HEK293 (cell line): Measurements from ENCODE around the gene SFMBT2.

Source experiments
- CTCF ChIA-PET: fragments of 350-600 bp; formaldehyde crosslinking; extraction: SDS; loops from one replicate; lab custom pipeline; 2021; ENCODE audit warnings: antibody characterized with exemption; lab: Yijun Ruan, JAX
- POLR2A ChIA-PET: fragments of 300-600 bp; formaldehyde crosslinking; extraction: SDS; loops from one replicate; lab custom pipeline; 2020; ENCODE audit warnings: antibody characterized with exemption, inconsistent platforms; lab: Yijun Ruan, JAX
- H3K27ac ChIP-seq: fragments of 200-500 bp; sonication (Bioruptor generic); 2 replicates; pipeline ENCODE4 v1.5.1; 2014; ENCODE audit warnings: low read depth, low read length, control low read depth, inconsistent platforms; ENCODE audit errors: extremely low read depth
- H3K36me3 ChIP-seq, 2 experiments: fragments of 200-500 bp in 1 of 2; sonication (Bioruptor generic) in 1 of 2; 1 replicate in 1 of 2; 2 replicates in 1 of 2; pipeline ENCODE4 v1.5.1; 2014 to 2017; ENCODE audit warnings: inconsistent platforms in 2 of 2, low read length in 2 of 2; ENCODE audit not compliant: control insufficient read depth in 2 of 2, insufficient read depth in 1 of 2
- H3K4me1 ChIP-seq: fragments of 200-500 bp; sonication (Bioruptor generic); 2 replicates; pipeline ENCODE4 v1.5.1; 2014; ENCODE audit warnings: mild to moderate bottlenecking, low read length, inconsistent platforms; ENCODE audit not compliant: control insufficient read depth, insufficient read depth
- H3K4me3 ChIP-seq: 2 replicates; pipeline ENCODE4 v1.5.1; 2011; ENCODE audit warnings: low read depth, mild to moderate bottlenecking, control low read depth, low read length, moderate library complexity
- H3K9me3 ChIP-seq: fragments of 200-500 bp; sonication (Bioruptor generic); 2 replicates; pipeline ENCODE4 v1.5.1; 2014; ENCODE audit warnings: low read depth, low read length, inconsistent platforms; ENCODE audit not compliant: control insufficient read depth, insufficient read depth
- HOXC10 ChIP-seq: sonication (generic); formaldehyde crosslinking; IDR thresholded peaks from 2 replicates; pipeline ENCODE4 v1.8.1; 2023; ENCODE audit warnings: mild to moderate bottlenecking, missing genetic modification reagents
- ZFHX2 ChIP-seq: fragments of 450-650 bp; formaldehyde crosslinking; conservative IDR thresholded peaks from 2 replicates; pipeline ENCODE4 v1.5.1; 2016; ENCODE audit warnings: missing biosample characterization, missing genetic modification characterization
- ZFP3 ChIP-seq: fragments of 450-650 bp; formaldehyde crosslinking; IDR thresholded peaks from 2 replicates; pipeline ENCODE4 v1.5.1; 2016; ENCODE audit warnings: low read depth, missing biosample characterization, missing genetic modification characterization
- ZIC2 ChIP-seq: fragments of 450-650 bp; formaldehyde crosslinking; IDR thresholded peaks from 2 replicates; pipeline ENCODE4 v1.5.1; 2016; ENCODE audit warnings: missing biosample characterization, missing genetic modification characterization
- ZNF121 ChIP-seq: fragments of 450-650 bp; formaldehyde crosslinking; IDR thresholded peaks from 2 replicates; pipeline ENCODE4 v1.5.1; 2016; ENCODE audit warnings: missing biosample characterization, missing genetic modification characterization
- ZNF140 ChIP-seq: fragments of 450-650 bp; formaldehyde crosslinking; IDR thresholded peaks from 2 replicates; pipeline ENCODE4 v1.5.1; 2016; ENCODE audit warnings: missing biosample characterization, missing genetic modification characterization
- ZNF2 ChIP-seq: fragments of 450-650 bp; formaldehyde crosslinking; IDR thresholded peaks from 2 replicates; pipeline ENCODE4 v1.5.1; 2016; ENCODE audit warnings: missing biosample characterization, missing genetic modification characterization
- ZNF214 ChIP-seq: fragments of 450-650 bp; formaldehyde crosslinking; IDR thresholded peaks from 2 replicates; pipeline ENCODE4 v1.5.1; 2017; ENCODE audit warnings: missing biosample characterization, mild to moderate bottlenecking, missing genetic modification characterization, borderline replicate concordance
- ZNF24 ChIP-seq: fragments of 450-650 bp; formaldehyde crosslinking; IDR thresholded peaks from 2 replicates; pipeline ENCODE4 v1.5.1; 2016; ENCODE audit warnings: missing biosample characterization, missing genetic modification characterization
- ZNF248 ChIP-seq: fragments of 450-650 bp; formaldehyde crosslinking; IDR thresholded peaks from 2 replicates; pipeline ENCODE4 v1.5.1; 2017; ENCODE audit warnings: missing biosample characterization, missing genetic modification characterization
- ZNF266 ChIP-seq: fragments of 450-650 bp; formaldehyde crosslinking; IDR thresholded peaks from 2 replicates; pipeline ENCODE4 v1.5.1; 2016; ENCODE audit warnings: missing biosample characterization, missing genetic modification characterization, low read depth
- ZNF366 ChIP-seq: fragments of 450-650 bp; formaldehyde crosslinking; conservative IDR thresholded peaks from 2 replicates; pipeline ENCODE4 v1.5.1; 2016; ENCODE audit warnings: missing biosample characterization, missing genetic modification characterization
- ZNF404 ChIP-seq: fragments of 450-650 bp; formaldehyde crosslinking; IDR thresholded peaks from 2 replicates; pipeline ENCODE4 v1.5.1; 2017; ENCODE audit warnings: missing biosample characterization, missing genetic modification characterization
- ZNF473 ChIP-seq: fragments of 450-650 bp; formaldehyde crosslinking; IDR thresholded peaks from 2 replicates; pipeline ENCODE4 v1.5.1; 2017; ENCODE audit warnings: missing biosample characterization, missing genetic modification characterization
- ZNF596 ChIP-seq: fragments of 450-650 bp; IDR thresholded peaks from 2 replicates; pipeline ENCODE4 v1.5.0; 2018; ENCODE audit warnings: missing biosample characterization, mild to moderate bottlenecking, missing genetic modification characterization, moderate library complexity
- ZNF658 ChIP-seq: fragments of 450-650 bp; formaldehyde crosslinking; IDR thresholded peaks from 2 replicates; pipeline ENCODE4; 2016; ENCODE audit warnings: missing biosample characterization, missing genetic modification characterization
- ZNF776 ChIP-seq: fragments of 450-650 bp; formaldehyde crosslinking; IDR thresholded peaks from 2 replicates; pipeline ENCODE4 v1.5.0; 2017; ENCODE audit warnings: missing biosample characterization, missing genetic modification characterization, borderline replicate concordance
- ZSCAN23 ChIP-seq: fragments of 450-650 bp; formaldehyde crosslinking; IDR thresholded peaks from 2 replicates; pipeline ENCODE4 v1.5.1; 2016; ENCODE audit warnings: missing biosample characterization, missing genetic modification characterization
- TF ChIP-seq, protein P1 (sequence below): fragments of 450-650 bp; formaldehyde crosslinking; IDR thresholded peaks from 2 replicates; pipeline ENCODE4 v1.5.1; 2017; ENCODE audit warnings: missing biosample characterization, missing genetic modification characterization
- TF ChIP-seq, protein P2 (sequence below): fragments of 450-650 bp; formaldehyde crosslinking; IDR thresholded peaks from 2 replicates; pipeline ENCODE4 v1.5.1; 2016; ENCODE audit warnings: missing biosample characterization, missing genetic modification characterization
- TF ChIP-seq, protein P3 (sequence below): fragments of 450-650 bp; formaldehyde crosslinking; IDR thresholded peaks from 2 replicates; pipeline ENCODE4 v1.5.1; 2016; ENCODE audit warnings: missing biosample characterization, missing genetic modification characterization, borderline replicate concordance
- TF ChIP-seq, protein P4 (sequence below): fragments of 450-650 bp; formaldehyde crosslinking; IDR thresholded peaks from 2 replicates; pipeline ENCODE4 v1.5.1; 2017; ENCODE audit warnings: missing biosample characterization, missing genetic modification characterization

Gene SFMBT2

DNA sequence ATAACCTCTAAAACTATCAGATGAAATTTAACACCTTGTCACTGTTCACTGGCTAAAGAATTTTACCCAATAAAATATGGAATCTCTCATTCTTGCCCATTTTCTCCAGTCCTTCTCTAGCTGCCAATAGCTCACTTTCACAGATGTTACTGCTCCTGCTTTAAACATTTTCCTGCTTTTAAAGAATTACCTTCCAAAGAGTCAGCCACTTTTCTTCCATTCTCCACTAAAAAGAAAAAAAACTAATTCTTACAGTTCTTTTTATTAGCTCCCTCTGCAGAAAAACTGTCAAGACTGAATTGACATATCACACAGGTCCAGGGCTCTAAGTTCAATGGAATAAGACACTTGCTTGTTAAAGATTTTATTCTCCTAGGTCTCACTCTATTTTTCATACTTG is 114.8 kb downstream of the SFMBT2 start:
- CTCF ChIA-PET, result interaction anchor here (0.6 kb wide), 1 partner anchor 379 kb away, joined by 3 read pairs; no protein-coding TSS in a partner anchor
- Histone ChIP-seq H3K27ac (no peak overlapping the region), H3K4me1 (peaks cover 19% of the 10 kb centered on the region; the same call in 1 of the 2 replicates), H3K36me3 (no peaks in the 10 kb centered on the region), H3K4me3 (no peak overlapping the region), H3K9me3 (no peaks in the 10 kb centered on the region)
- TF ChIP-seq, protein P1, sequence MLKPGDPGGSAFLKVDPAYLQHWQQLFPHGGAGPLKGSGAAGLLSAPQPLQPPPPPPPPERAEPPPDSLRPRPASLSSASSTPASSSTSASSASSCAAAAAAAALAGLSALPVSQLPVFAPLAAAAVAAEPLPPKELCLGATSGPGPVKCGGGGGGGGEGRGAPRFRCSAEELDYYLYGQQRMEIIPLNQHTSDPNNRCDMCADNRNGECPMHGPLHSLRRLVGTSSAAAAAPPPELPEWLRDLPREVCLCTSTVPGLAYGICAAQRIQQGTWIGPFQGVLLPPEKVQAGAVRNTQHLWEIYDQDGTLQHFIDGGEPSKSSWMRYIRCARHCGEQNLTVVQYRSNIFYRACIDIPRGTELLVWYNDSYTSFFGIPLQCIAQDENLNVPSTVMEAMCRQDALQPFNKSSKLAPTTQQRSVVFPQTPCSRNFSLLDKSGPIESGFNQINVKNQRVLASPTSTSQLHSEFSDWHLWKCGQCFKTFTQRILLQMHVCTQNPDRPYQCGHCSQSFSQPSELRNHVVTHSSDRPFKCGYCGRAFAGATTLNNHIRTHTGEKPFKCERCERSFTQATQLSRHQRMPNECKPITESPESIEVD, result peak; percentile 72
- TF ChIP-seq ZNF248, result no peak
- POLR2A ChIA-PET, result no interaction called here

DNA sequence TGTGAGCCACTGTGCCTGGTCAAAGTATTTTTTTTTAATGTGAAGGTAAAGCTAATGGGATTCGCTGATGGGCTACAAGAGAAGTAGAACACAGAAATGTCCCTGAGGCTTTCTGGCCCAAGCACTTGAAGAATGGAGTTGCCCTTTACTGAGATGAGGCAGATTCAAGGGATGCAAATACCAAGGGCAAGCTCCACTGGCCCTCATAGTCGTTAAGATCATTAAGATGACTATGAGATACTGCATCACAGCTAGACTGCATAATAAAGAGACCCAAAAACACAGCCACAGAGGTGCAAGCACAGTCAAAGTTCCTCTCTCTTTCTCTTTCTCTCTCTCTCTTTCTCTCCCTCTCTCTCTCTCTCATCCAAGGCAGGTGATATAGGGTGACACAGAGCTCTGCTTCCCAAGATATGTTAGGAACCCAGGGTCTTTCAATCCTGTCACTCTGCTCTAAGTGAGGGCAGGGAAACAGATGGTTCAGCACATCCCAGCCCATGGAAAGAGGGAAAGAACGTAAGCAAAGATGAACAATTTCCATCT is 117.4 kb downstream of the SFMBT2 start:
- Histone ChIP-seq H3K4me1 (peaks cover 19% of the 10 kb centered on the region; the same call in 1 of the 2 replicates), H3K36me3 (no peaks in the 10 kb centered on the region), H3K27ac (no peak overlapping the region), H3K4me3 (no peak overlapping the region), H3K9me3 (no peaks in the 10 kb centered on the region)
- ChIA-PET POLR2A (no interaction called here), CTCF (no interaction called here)
- no peak for TF ChIP-seq ZNF473 (tag by site-specific recombination)
- peak; percentile 91 for TF ChIP-seq ZNF596 (tag by site-specific recombination)
- no peak for TF ChIP-seq ZNF404 (tag by site-specific recombination)
- TF ChIP-seq, protein P2, sequence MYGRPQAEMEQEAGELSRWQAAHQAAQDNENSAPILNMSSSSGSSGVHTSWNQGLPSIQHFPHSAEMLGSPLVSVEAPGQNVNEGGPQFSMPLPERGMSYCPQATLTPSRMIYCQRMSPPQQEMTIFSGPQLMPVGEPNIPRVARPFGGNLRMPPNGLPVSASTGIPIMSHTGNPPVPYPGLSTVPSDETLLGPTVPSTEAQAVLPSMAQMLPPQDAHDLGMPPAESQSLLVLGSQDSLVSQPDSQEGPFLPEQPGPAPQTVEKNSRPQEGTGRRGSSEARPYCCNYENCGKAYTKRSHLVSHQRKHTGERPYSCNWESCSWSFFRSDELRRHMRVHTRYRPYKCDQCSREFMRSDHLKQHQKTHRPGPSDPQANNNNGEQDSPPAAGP (tag by site-specific recombination), result no peak
- TF ChIP-seq ZNF776, result no peak
- TF ChIP-seq ZNF140 (tag by site-specific recombination), result no peak
- TF ChIP-seq ZNF266 (tag by site-specific recombination), result no peak
- TF ChIP-seq HOXC10, result no peak
- no peak for TF ChIP-seq ZNF658
- TF ChIP-seq, protein P3, sequence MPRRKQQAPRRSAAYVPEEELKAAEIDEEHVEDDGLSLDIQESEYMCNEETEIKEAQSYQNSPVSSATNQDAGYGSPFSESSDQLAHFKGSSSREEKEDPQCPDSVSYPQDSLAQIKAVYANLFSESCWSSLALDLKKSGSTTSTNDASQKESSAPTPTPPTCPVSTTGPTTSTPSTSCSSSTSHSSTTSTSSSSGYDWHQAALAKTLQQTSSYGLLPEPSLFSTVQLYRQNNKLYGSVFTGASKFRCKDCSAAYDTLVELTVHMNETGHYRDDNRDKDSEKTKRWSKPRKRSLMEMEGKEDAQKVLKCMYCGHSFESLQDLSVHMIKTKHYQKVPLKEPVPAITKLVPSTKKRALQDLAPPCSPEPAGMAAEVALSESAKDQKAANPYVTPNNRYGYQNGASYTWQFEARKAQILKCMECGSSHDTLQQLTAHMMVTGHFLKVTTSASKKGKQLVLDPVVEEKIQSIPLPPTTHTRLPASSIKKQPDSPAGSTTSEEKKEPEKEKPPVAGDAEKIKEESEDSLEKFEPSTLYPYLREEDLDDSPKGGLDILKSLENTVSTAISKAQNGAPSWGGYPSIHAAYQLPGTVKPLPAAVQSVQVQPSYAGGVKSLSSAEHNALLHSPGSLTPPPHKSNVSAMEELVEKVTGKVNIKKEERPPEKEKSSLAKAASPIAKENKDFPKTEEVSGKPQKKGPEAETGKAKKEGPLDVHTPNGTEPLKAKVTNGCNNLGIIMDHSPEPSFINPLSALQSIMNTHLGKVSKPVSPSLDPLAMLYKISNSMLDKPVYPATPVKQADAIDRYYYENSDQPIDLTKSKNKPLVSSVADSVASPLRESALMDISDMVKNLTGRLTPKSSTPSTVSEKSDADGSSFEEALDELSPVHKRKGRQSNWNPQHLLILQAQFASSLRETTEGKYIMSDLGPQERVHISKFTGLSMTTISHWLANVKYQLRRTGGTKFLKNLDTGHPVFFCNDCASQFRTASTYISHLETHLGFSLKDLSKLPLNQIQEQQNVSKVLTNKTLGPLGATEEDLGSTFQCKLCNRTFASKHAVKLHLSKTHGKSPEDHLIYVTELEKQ, result no peak
- no peak for TF ChIP-seq ZNF121
- peak; percentile 37; the same call in 1 of the 2 replicates for TF ChIP-seq ZNF366

DNA sequence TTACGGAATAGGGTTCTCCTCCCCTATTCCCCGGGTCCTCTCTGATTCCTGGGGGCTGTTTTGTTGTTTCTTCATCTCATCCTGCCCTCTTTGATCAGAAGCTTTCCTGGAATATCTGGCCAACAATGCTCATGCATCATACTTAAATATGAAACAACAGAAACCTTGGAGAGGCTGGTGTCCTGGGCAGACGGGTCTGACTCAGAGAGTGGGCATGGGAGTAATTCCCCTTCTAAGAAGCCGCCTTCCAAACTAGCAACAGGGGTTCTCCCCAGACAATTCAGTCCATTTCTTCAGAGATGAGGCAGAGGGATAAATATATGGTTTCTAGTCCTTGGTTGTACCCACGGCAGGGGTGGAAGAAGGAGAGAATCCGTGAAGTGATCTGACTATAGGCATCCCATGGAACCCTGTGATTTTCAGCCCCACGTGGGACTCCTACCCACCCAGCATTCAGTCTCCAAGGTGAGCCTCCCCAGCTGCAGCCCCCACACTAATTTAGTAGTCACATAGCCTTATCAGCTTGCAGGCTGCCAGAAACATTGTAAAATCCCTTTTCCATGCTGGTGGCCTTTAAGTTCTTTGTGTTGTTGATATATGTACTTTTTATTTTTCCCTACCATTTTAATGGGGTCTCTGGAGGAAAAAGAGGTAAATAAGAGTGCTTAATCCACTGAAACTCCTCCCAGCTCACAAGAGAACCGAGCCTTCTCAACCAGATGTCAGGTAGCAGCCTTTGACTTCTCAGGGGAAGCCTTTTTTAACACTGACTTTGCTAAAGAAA is 119.2 kb downstream of the SFMBT2 start:
- ChIA-PET POLR2A (no interaction called here), CTCF (no interaction called here)
- no peak overlapping the region for H3K4me3 ChIP-seq
- H3K9me3 ChIP-seq, result no peaks in the 10 kb centered on the region
- TF ChIP-seq ZFP3 (tag by site-specific recombination) (peak; percentile 53; the same call in 1 of the 2 replicates), ZSCAN23 (tag by site-specific recombination) (no peak), ZNF24 (tag by site-specific recombination) (no peak), ZNF2 (no peak), ZNF596 (tag by site-specific recombination) (no peak), ZNF214 (tag by site-specific recombination) (no peak), ZIC2 (tag by site-specific recombination) (0 out of 2 replicates have a peak, but pooled peaks have one; percentile 22), ZFHX2 (tag by site-specific recombination) (peak; percentile 38; the same call in 1 of the 2 replicates)
- TF ChIP-seq, protein P4, sequence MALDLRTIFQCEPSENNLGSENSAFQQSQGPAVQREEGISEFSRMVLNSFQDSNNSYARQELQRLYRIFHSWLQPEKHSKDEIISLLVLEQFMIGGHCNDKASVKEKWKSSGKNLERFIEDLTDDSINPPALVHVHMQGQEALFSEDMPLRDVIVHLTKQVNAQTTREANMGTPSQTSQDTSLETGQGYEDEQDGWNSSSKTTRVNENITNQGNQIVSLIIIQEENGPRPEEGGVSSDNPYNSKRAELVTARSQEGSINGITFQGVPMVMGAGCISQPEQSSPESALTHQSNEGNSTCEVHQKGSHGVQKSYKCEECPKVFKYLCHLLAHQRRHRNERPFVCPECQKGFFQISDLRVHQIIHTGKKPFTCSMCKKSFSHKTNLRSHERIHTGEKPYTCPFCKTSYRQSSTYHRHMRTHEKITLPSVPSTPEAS (tag by site-specific recombination), result no peak
- TF ChIP-seq, protein P1, result peak; percentile 54; the same call in 1 of the 2 replicates
- TF ChIP-seq, all 188 proteins: peak for 4
- H3K4me1 ChIP-seq, result peaks cover 19% of the 10 kb centered on the region; the same call in 1 of the 2 replicates
- no peaks in the 10 kb centered on the region for H3K36me3 ChIP-seq
- H3K27ac ChIP-seq, result no peak overlapping the region
